Activated T-helper 1 cell treated with anti-CD3 and anti-CD28 coated beads, Interleukin-12 subunit alpha, Interleukin-12 subunit beta, Interleukin-2, Interleukin-4 antibody, amounts not matched to agents 30 ng/mL and 10 ng/mL and 1 ng/mL, durations not matched to agents 14 hours and 24 hours and 36 hours (primary cell): ENCODE measurements around the gene SLC22A5. TPM values are rescaled to one million over a fixed set of nuclear protein-coding genes. Genes with fewer than 3 reads are reported as not detected.

Experiments
- DNase-seq: peaks from one replicate; pipeline ENCODE4 v3.0.0; 2021; ENCODE audit warnings: low spot score
- H3K27ac Mint-ChIP-seq: one replicate; pipeline ENCODE4 v1.8.0; 2021; ENCODE audit warnings: mild to moderate bottlenecking, mixed read lengths
- H3K27me3 Mint-ChIP-seq: one replicate; pipeline ENCODE4 v1.8.0; 2022; ENCODE audit warnings: mild to moderate bottlenecking, moderate library complexity, mixed read lengths; ENCODE audit not compliant: insufficient read depth
- H3K36me3 Mint-ChIP-seq: one replicate; pipeline ENCODE4 v1.8.0; 2021; ENCODE audit warnings: low read depth, mixed read lengths
- H3K4me1 Mint-ChIP-seq: one replicate; pipeline ENCODE4 v1.8.0; 2021; ENCODE audit warnings: low read depth, mixed read lengths
- H3K4me3 Mint-ChIP-seq: one replicate; pipeline ENCODE4 v1.8.0; 2021; ENCODE audit warnings: mild to moderate bottlenecking, moderate library complexity, mixed read lengths
- H3K9me3 Mint-ChIP-seq: one replicate; pipeline ENCODE4 v1.8.0; 2021; ENCODE audit warnings: mixed read lengths
- intact Hi-C: fragments of 100-400 bp; cut with micrococcal nuclease; formaldehyde crosslinking; loops from one replicate; pipeline ENCODE4 v1.15.1; 2024
- total RNA-seq: library from RNA; stranded (reverse); gene quantifications from 2 replicates; pipeline ENCODE4 v1.2.3, GENCODE V29; 2022

Gene SLC22A5
- total RNA-seq, 1 donor from 2014 or later = 6.2 TPM

- no peak for DNase-seq
- Mint-ChIP-seq H3K4me3 (peak overlapping the region; percentile 71), H3K4me1 (peaks cover 97% of the 10 kb centered on the region), H3K27ac (peak overlapping the region; percentile 77), H3K36me3 (peaks cover 31% of the 10 kb centered on the region), H3K9me3 (no peaks in the 10 kb centered on the region), H3K27me3 (no peaks in the 10 kb centered on the region)
- intact Hi-C loops = no loop called here
Measured at GRCh38 chr5:132423438-132423898, 54.0 kb downstream of the SLC22A5 start.

GRCh38 chr5:132424167-132424880, 54.8 kb downstream of the SLC22A5 start:
- H3K27me3 Mint-ChIP-seq = no peaks in the 10 kb centered on the region
- peak overlapping the region; percentile 53 for H3K4me3 Mint-ChIP-seq
- intact Hi-C loops = loop anchor here (2.0 kb wide), 1 partner anchor 322 kb away; the partner anchor contains the start of gene CCNI2
- H3K36me3 Mint-ChIP-seq = peaks cover 30% of the 10 kb centered on the region
- H3K27ac Mint-ChIP-seq = peak overlapping the region; percentile 98
- no peaks in the 10 kb centered on the region for H3K9me3 Mint-ChIP-seq
- no peak for DNase-seq
- peaks cover 97% of the 10 kb centered on the region for H3K4me1 Mint-ChIP-seq

DNA sequence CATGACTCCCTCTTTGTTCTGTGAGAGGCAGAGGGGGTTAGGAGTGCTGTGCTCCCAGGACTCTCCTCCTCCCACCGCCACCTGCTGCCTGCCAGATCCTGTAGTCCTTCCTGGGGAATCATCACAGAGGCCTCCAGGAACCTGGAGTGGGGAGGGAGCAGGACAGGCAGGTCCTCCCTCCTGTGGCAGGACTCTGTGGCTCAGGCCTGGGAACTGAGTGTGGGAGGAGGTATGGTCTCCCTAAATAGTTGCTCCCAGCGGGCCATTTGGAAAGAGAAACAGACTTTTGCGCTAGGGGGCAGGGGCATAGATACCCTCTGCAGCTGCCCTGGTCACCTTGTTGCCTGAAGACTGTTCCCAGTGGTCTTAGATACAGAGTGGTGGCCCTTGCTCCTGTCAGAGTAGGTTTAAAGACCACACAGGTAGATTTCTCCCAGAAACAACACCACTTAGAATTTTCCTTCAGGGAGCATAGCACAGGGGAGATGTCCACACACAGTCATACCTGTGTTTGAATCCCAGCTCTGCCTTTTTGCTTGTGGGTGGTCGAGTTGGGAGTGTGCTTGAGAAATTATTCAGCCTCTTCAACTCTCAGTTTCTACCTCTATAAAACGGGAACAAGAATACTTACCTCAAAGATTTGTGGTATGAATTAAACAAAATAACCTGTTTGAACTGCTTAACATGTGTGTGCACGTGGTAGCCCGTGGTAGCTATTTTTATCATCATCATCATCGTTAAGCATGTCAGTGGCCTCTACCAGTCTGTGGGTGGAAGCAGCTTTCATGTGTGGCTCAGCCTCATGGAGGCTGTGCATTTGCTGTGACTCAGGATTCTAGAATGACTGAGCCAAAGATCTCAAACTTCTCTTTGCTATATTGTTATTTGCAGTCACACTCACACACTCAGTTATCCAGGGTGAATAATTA, 55.8 kb downstream of the SLC22A5 start:
- intact Hi-C loops = loop anchor here (1.0 to 5.0 kb wide), 12 partner anchors 14 to 628 kb away; partner anchors contain the start of genes CCNI2, FNIP1, GDF9 and IRF1
- Mint-ChIP-seq H3K27ac (peak overlapping the region; percentile 98), H3K27me3 (no peaks in the 10 kb centered on the region), H3K9me3 (no peaks in the 10 kb centered on the region), H3K36me3 (peaks cover 26% of the 10 kb centered on the region), H3K4me1 (peaks cover 97% of the 10 kb centered on the region), H3K4me3 (peak overlapping the region; percentile 72)
- peak; percentile 66 for DNase-seq

GRCh38 chr5:132425975-132426524, 56.5 kb downstream of the SLC22A5 start:
- intact Hi-C loops = loop anchor here (1.0 to 5.0 kb wide), 12 partner anchors 15 to 629 kb away; partner anchors contain the start of genes CCNI2, FNIP1, GDF9 and IRF1
- H3K4me1 Mint-ChIP-seq = peaks cover 97% of the 10 kb centered on the region
- H3K27me3 Mint-ChIP-seq = no peaks in the 10 kb centered on the region
- H3K27ac Mint-ChIP-seq = peak overlapping the region; percentile 98
- peak overlapping the region; percentile 72 for H3K4me3 Mint-ChIP-seq
- no peak for DNase-seq
- H3K36me3 Mint-ChIP-seq = peaks cover 29% of the 10 kb centered on the region
- no peaks in the 10 kb centered on the region for H3K9me3 Mint-ChIP-seq

- intact Hi-C loops = loop anchor here (1.0 to 5.0 kb wide), 5 partner anchors 11 to 629 kb away; partner anchors contain the start of genes FNIP1 and RAD50
- peak; percentile 67 for DNase-seq
- H3K27me3 Mint-ChIP-seq = no peaks in the 10 kb centered on the region
Measured at GRCh38 chr5:132426525-132427138, 57.1 kb downstream of the SLC22A5 start.

DNA sequence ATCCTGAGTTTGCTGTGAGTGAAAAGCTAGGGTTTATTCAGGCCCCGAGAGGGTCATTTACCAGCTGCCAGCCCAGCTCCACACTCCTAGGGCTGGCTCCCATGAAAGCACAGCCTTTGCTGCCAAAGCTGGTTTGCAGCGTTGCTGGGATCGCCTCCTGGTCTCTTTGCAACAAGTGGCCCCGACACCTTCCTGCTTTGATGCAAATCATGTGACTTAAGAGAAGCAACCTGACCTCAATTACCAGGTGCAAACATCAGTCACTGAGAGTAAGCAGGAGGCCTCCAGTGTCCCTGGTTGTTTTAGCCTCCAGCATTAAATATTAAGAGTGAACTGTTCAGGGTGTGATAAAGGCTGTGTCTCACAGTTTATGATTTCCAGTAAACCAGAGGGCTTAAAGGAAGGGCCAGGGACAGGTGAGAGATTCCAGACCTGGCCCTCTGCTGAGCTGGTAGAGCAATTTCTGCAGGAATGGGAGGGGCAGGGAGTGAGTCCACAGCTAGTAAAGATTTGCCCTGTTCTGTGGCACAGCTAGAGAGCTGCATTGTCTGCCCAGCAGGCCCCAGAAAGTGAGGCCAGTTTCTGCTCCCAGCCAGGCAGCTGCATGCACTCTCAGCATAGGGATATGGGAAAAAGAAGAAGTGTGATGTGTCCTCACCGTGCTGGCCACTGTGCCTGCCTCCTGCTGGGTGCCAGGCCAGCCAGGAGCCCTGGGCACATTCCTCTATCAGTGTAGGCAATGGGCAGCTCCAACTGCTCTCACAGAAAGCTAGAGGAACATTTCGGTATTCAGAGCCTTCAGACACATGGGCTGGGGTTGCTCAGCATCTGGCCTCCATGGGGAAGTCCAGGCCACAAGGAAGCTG, 58.0 kb downstream of the SLC22A5 start:
- intact Hi-C loops = loop anchor here (1.0 to 5.0 kb wide), 6 partner anchors 7 to 630 kb away; partner anchors contain the start of genes FNIP1 and RAD50
- peaks cover 100% of the 10 kb centered on the region for H3K4me1 Mint-ChIP-seq
- H3K9me3 Mint-ChIP-seq = no peaks in the 10 kb centered on the region
- H3K27ac Mint-ChIP-seq = peak overlapping the region; percentile 98
- H3K27me3 Mint-ChIP-seq = no peaks in the 10 kb centered on the region
- DNase-seq = peak; percentile 64
- H3K36me3 Mint-ChIP-seq = peaks cover 26% of the 10 kb centered on the region
- H3K4me3 Mint-ChIP-seq = peak overlapping the region; percentile 72

More at GRCh38 chr5:132426525-132427138, 57.1 kb downstream of the SLC22A5 start:
- peaks cover 97% of the 10 kb centered on the region for H3K4me1 Mint-ChIP-seq
- peak overlapping the region; percentile 98 for H3K27ac Mint-ChIP-seq
- peaks cover 27% of the 10 kb centered on the region for H3K36me3 Mint-ChIP-seq
- H3K9me3 Mint-ChIP-seq = no peaks in the 10 kb centered on the region
- peak overlapping the region; percentile 72 for H3K4me3 Mint-ChIP-seq

DNA sequence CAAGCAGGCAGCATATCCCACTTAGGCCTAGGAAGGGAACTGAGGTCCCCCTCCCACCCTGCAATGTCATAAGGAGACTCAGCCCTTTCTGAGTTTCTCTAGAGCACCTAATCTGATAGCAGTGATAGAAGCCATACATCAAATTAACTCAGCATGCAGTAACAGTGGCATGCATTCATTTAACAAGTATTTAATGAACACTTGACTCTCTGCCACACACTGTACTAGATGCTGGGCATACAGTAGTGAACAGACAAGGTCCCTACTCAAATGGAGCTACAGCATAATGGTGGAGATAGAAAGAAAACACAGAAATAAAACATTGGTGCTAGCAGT, 58.6 kb downstream of the SLC22A5 start:
- Mint-ChIP-seq H3K36me3 (peaks cover 31% of the 10 kb centered on the region), H3K27ac (peak overlapping the region; percentile 98), H3K4me1 (peaks cover 100% of the 10 kb centered on the region), H3K9me3 (no peaks in the 10 kb centered on the region), H3K27me3 (no peaks in the 10 kb centered on the region), H3K4me3 (peak overlapping the region; percentile 72)
- intact Hi-C loops = loop anchor here (1.0 to 5.0 kb wide), 5 partner anchors 8 to 631 kb away; partner anchors contain the start of genes FNIP1 and RAD50
- DNase-seq = no peak

DNA sequence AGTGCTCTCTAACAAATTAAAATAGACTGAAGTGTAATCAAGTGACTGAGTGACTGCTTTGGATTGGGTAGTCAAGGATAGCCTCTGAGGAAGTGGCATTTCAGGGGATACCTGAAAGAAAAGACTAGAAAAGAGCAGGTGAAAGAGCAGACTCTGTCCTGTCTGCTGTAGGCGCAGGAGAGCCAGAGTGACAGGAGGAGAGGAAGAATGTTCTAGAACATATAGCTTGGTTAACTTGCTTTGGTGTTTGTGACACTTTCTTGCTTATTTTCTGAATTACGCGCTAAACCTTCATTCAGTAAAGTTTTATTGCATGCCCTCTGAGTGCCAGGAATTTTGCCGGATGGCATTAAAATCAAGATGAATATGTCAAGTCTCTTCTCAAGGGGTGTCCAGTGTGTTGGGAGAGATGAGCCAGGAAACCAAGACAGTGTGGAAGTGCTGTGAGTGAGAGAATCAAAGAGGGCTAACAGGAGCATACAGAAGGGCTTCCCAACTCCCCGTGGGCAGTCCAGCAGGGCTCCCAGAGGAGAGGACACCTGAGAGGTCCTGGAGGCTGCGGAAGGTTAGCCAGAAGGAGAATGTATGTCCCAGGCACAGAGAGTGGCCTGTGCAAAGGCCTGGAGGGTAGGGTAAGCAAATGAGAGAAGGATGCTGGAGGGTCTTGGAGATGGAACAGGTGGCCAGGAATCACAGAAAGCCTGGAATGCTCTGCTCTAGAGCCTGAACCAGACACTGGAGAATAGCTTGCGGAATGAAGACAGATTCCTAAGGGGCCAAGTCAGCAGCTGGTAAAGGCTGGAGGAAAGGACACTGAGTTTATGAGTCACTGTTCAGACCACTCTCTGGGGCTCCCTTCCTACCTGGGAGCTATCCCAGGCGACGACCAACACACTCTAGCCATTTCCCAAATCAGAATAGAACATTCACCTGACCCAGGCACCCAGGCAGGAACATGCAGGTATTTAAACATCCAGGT, 59.3 kb downstream of the SLC22A5 start:
- peak overlapping the region; percentile 72 for H3K4me3 Mint-ChIP-seq
- no peak for DNase-seq
- no peaks in the 10 kb centered on the region for H3K27me3 Mint-ChIP-seq
- intact Hi-C loops = loop anchor here (1.0 to 5.0 kb wide), 5 partner anchors 8 to 631 kb away; partner anchors contain the start of genes FNIP1 and RAD50
- H3K36me3 Mint-ChIP-seq = peaks cover 29% of the 10 kb centered on the region
- no peaks in the 10 kb centered on the region for H3K9me3 Mint-ChIP-seq
- H3K27ac Mint-ChIP-seq = peak overlapping the region; percentile 98
- H3K4me1 Mint-ChIP-seq = peaks cover 97% of the 10 kb centered on the region

- no peak overlapping the region for H3K4me3 Mint-ChIP-seq
- no peaks in the 10 kb centered on the region for H3K9me3 Mint-ChIP-seq
- DNase-seq = no peak
- H3K4me1 Mint-ChIP-seq = peaks cover 97% of the 10 kb centered on the region
- H3K27me3 Mint-ChIP-seq = no peaks in the 10 kb centered on the region
- intact Hi-C loops = loop anchor here (5.0 kb wide), 4 partner anchors 128 to 632 kb away; partner anchors contain the start of genes FNIP1 and RAD50
- H3K27ac Mint-ChIP-seq = peak overlapping the region; percentile 83
- H3K36me3 Mint-ChIP-seq = peaks cover 35% of the 10 kb centered on the region
Measured at GRCh38 chr5:132429463-132430440, 60.2 kb downstream of the SLC22A5 start.

GRCh38 chr5:132430746-132431145, 61.2 kb downstream of the SLC22A5 start:
- Mint-ChIP-seq H3K27ac (peak overlapping the region; percentile 70), H3K36me3 (peaks cover 40% of the 10 kb centered on the region), H3K4me3 (no peak overlapping the region)

More at GRCh38 chr5:132430746-132431145, 61.2 kb downstream of the SLC22A5 start:
- no peaks in the 10 kb centered on the region for H3K9me3 Mint-ChIP-seq
- H3K27me3 Mint-ChIP-seq = no peaks in the 10 kb centered on the region
- no peak for DNase-seq
- H3K4me1 Mint-ChIP-seq = peaks cover 97% of the 10 kb centered on the region
- intact Hi-C loops = no loop called here
